Panc1 (cell line): ENCODE data around the gene ZC3H11A. TPM values are rescaled to one million over a fixed set of nuclear protein-coding genes. Genes with fewer than 3 reads are reported as not detected.

Source experiments
- total RNA-seq: library from RNA; stranded (reverse); gene quantifications from one replicate; pipeline ENCODE4 v1.2.1, GENCODE V29; 2021; ENCODE audit not compliant: unreplicated experiment

The ZC3H11A gene
- total RNA-seq, 1 experiment from 2014 or later = 69.6 TPM

Other genes with a start within 250 kb of the ZC3H11A start
- 20.9 TPM for gene ATP2B4, start 168.8 kb upstream of the ZC3H11A start, total RNA-seq
- not detected for gene LAX1, start 30.4 kb upstream of the ZC3H11A start, total RNA-seq
- gene ZBED6, start within 50 bp of the ZC3H11A start, total RNA-seq = 39.8 TPM
- 217 TPM for gene SNRPE, start 66.0 kb downstream of the ZC3H11A start, total RNA-seq